HL-60 (cell line): Measurements from ENCODE around the gene HHLA2.

Experiments
- POLR2AphosphoS5 ChIP-seq: IDR thresholded peaks from 2 replicates; pipeline ENCODE4 v1.6.1; 2012; ENCODE audit warnings: low read depth
- TF ChIP-seq, protein P1 (sequence below): IDR thresholded peaks from one replicate; pipeline ENCODE4 v1.5.1; 2011; ENCODE audit warnings: low read length, control low read depth, inconsistent platforms; ENCODE audit not compliant: insufficient read depth
- TF ChIP-seq, protein P2 (sequence below): IDR thresholded peaks from 2 replicates; pipeline ENCODE4 v1.6.1; 2012; ENCODE audit warnings: low read depth; ENCODE audit not compliant: insufficient replicate concordance

DNA sequence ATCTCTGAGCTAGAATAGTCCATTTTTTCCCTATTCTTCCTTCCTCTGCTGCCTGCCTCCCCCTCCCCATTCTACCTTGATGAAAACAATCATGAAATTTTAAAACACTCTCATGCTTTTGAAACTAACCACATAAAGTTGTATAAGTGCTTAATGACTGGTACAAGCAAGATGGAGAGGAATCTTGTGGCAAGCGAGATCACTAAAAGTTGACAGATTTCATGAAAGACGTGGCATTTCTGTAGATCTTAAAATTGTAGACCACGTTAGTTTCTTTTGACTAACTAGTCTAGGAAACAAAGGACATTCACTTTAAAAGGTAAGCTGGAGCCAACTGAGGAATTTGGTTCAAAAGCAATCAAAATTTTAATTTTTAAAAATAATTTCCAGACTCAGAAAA is 35.4 kb downstream of the HHLA2 start:
- TF ChIP-seq, protein P1, sequence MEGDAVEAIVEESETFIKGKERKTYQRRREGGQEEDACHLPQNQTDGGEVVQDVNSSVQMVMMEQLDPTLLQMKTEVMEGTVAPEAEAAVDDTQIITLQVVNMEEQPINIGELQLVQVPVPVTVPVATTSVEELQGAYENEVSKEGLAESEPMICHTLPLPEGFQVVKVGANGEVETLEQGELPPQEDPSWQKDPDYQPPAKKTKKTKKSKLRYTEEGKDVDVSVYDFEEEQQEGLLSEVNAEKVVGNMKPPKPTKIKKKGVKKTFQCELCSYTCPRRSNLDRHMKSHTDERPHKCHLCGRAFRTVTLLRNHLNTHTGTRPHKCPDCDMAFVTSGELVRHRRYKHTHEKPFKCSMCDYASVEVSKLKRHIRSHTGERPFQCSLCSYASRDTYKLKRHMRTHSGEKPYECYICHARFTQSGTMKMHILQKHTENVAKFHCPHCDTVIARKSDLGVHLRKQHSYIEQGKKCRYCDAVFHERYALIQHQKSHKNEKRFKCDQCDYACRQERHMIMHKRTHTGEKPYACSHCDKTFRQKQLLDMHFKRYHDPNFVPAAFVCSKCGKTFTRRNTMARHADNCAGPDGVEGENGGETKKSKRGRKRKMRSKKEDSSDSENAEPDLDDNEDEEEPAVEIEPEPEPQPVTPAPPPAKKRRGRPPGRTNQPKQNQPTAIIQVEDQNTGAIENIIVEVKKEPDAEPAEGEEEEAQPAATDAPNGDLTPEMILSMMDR, result no peak
- TF ChIP-seq, protein P2, sequence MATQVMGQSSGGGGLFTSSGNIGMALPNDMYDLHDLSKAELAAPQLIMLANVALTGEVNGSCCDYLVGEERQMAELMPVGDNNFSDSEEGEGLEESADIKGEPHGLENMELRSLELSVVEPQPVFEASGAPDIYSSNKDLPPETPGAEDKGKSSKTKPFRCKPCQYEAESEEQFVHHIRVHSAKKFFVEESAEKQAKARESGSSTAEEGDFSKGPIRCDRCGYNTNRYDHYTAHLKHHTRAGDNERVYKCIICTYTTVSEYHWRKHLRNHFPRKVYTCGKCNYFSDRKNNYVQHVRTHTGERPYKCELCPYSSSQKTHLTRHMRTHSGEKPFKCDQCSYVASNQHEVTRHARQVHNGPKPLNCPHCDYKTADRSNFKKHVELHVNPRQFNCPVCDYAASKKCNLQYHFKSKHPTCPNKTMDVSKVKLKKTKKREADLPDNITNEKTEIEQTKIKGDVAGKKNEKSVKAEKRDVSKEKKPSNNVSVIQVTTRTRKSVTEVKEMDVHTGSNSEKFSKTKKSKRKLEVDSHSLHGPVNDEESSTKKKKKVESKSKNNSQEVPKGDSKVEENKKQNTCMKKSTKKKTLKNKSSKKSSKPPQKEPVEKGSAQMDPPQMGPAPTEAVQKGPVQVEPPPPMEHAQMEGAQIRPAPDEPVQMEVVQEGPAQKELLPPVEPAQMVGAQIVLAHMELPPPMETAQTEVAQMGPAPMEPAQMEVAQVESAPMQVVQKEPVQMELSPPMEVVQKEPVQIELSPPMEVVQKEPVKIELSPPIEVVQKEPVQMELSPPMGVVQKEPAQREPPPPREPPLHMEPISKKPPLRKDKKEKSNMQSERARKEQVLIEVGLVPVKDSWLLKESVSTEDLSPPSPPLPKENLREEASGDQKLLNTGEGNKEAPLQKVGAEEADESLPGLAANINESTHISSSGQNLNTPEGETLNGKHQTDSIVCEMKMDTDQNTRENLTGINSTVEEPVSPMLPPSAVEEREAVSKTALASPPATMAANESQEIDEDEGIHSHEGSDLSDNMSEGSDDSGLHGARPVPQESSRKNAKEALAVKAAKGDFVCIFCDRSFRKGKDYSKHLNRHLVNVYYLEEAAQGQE, result no peak
- no peak for TF ChIP-seq POLR2AphosphoS5
